PC-9 (cell line): ENCODE measurements around the gene SEMA4C.

Source experiments
- CTCF ChIP-seq: fragments of 200-600 bp; sonication (generic); conservative IDR thresholded peaks from 2 replicates; pipeline ENCODE4 v1.6.1; 2017; ENCODE audit warnings: mixed run types, antibody characterized with exemption, mild to moderate bottlenecking, moderate library complexity
- EZH2 ChIP-seq: fragments of 200-600 bp; sonication (generic); IDR thresholded peaks from 2 replicates; pipeline ENCODE4 v1.8.0; 2017; ENCODE audit warnings: antibody characterized with exemption, low read depth

DNA sequence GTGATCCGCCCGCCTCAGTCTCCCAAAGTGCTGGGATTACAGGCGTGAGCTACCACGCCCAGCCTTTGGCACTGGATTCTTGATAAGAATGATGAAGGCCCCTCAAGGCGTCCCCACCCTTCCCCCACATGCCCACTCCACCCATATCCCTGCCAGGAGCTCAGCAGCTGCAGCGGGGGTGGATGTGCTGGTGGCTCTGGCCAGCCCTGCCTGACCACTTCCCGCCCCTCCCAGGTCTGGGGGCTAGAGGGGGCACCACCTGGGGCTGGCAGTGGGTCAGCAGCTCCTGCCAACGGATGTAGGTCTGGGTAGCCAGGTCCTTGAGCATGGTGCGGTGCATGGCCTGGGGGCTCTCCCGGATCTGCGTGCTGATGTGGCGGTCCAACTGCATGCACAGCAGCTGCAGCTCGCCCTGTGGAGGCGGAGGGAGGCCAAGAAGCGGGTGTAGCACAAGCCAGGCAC, 7.8 kb upstream of the SEMA4C start:
- TF ChIP-seq EZH2: no peak
- no peak for TF ChIP-seq CTCF
